ENCODE data around the gene CHST8.

The CHST8 gene

DNA sequence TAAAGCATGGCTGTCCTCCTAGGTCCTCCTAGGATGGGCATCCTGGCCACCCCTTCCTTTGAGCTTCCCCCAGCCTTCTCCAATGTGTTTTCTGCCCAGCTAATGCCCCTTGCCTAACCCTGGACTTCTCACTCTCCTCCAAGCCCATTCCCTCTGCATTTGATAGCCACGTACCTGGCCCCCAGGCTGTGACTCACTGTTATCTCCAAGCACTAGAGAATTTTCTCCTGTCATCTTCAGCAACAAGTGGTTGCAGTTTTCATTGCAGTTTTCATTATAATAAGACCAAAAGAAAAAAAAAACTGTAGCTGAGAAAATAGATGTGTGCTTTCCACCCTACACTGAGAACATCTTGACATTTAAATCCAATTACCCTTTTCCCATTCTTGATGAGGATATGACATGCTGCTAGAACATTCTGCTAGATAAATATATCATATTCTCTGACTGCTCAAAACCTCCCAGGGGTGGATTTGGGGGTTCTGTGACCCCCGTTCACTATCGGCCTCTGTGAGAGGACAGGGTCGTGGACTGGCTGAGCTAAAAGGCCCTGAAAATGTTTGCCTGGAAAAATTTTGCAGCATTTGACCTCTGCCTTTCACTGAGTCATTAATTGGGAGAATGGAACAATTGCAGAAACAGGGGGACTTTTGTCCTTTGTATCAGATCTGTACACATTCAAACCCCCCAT lies 116.1 kb downstream of the CHST8 start:
- TF ChIP-seq, protein P1, sequence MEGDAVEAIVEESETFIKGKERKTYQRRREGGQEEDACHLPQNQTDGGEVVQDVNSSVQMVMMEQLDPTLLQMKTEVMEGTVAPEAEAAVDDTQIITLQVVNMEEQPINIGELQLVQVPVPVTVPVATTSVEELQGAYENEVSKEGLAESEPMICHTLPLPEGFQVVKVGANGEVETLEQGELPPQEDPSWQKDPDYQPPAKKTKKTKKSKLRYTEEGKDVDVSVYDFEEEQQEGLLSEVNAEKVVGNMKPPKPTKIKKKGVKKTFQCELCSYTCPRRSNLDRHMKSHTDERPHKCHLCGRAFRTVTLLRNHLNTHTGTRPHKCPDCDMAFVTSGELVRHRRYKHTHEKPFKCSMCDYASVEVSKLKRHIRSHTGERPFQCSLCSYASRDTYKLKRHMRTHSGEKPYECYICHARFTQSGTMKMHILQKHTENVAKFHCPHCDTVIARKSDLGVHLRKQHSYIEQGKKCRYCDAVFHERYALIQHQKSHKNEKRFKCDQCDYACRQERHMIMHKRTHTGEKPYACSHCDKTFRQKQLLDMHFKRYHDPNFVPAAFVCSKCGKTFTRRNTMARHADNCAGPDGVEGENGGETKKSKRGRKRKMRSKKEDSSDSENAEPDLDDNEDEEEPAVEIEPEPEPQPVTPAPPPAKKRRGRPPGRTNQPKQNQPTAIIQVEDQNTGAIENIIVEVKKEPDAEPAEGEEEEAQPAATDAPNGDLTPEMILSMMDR (IDR thresholded peaks at IDR 0.05) = no peak

DNA sequence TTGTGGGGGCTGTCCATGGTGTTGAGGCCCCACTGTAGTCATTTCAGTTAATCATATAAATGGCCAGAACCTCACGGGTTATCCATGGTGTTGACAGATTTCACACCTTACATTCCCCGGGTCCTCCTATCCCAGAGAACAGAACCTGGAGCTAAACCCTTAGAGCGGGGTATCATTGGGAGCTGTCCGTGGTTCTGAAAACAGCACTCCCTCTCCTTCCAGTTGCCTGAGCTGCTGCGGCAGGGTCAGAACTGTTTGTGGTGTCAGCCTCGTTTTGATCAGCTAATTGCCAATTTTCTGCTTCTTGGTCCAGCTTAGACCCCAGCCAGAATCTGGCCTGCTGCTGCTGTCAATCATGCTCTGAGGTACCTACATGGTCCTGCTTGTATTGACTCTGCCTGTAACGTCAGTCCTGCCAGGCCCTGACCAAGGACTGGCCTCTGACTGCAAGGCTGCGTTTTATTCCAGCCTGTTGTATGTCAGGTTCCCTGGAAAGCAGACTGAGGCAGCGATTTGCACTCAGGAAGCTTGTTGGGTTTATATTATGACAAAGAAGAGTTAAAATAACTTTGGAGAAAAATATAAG lies 119.2 kb downstream of the CHST8 start:
- TF ChIP-seq, protein P1 (IDR thresholded peaks at IDR 0.05) = no peak

DNA sequence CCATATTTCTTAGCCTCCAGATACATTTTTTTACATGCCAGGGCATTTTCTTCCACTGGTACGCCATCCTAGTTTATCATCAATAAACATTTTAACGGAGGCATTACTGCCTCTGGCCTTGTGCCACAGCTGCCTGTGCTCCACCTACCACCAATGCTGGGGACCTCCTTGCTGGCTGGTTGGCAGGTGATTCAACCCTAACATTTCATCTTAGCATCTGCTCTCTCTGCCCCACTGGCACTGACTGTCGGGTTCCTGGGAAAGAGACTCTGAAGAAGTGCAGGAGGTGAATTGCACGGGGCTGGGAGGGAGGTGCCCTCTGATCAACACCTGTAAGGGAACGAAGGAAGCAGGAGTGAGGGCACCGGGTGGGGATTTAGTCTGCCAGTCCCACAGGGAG lies 123.5 kb downstream of the CHST8 start:
- TF ChIP-seq, protein P1 (IDR thresholded peaks at IDR 0.05) = no peak

DNA sequence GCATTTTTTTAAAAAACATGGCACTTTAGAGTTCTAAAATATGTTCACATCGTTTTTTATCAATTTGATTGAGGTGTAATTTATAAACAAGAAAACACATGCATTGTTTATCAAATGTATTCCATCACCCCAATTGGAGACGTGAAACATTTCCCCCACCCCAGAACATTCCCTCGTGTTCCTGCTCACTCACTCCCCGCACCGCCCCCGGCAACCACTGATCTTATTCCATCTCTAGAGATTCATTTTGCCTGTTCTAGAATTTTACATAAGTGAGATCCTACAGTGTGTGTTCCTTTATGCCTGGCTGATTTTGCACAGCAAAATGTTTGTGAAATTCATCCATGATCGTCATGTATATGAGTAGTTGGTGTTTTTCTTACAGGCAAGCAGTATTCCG lies 124.4 kb downstream of the CHST8 start:
- TF ChIP-seq, protein P1 (IDR thresholded peaks at IDR 0.05) = no peak

DNA sequence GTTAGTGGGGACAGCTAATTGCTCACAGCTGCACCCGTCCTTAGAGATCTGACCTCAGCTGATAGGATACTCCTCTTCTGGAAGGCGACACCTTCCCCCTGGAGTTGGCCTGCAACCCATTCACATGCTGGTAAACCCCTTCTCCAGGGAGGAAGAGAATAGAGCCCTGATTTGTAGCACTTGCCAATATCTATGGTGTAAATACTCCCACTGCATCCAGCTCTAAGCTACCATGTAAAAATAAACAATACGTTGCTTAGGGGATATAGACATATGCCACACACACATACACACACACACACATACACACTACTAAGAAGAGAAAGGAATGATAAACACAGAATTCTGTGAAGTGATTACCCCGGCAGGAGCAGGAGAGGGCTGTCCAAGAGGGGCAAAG lies 125.5 kb downstream of the CHST8 start:
- TF ChIP-seq, protein P1 (IDR thresholded peaks at IDR 0.05) = no peak

DNA sequence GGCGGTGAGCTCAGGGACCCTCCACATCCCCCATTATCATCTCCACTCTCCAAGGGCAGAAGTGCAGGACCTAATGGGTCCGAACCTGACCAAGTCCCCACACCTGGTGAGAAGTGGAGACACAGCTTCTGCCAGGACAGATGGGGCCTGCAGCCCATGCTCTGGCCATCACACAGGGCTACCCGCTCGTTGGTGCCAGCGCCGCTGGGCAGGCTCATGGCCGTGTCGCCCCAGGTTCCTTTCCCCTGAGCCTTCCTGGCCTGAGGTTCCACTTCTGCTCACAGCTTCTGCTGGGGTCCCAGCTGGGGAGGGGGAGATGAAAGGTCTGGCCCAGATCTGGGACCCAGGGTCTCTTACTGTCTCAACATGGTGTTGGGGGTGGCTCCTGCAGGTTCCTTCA lies 126.5 kb downstream of the CHST8 start:
- TF ChIP-seq, protein P1 (IDR thresholded peaks at IDR 0.05) = no peak

DNA sequence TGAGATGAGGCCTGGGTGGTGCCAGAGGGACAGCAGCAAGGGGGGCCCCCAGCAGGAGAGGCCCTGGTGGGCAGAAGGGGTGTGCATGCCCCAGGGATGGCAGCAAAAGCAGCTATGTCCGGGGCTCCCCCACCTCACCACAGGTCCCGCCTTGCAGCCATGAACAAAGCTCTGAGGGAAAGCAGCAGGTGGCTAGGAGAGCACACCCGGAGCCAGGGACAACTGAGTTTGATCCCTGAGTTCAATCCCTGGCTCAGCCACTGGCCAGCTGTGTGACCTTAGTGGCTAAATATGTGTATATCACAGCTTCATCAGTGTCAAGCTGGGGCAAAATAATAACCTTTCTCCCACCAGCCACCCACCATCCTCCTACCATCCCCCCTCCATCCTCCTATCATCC lies 127.3 kb downstream of the CHST8 start:
- TF ChIP-seq, protein P1 (IDR thresholded peaks at IDR 0.05) = no peak

Data from LNCAP (cell line).